ENCODE measurements around the gene OGFR.
"Not testable (repeated sequence)": the region's sequence is repeated elsewhere in the genome, so short reads cannot be mapped to it uniquely, and the experiment has no call there.

OGFR gene

GRCh38 chr20:62853304-62853703, 48.7 kb downstream of the OGFR start:
- not testable (repeated sequence) for ATAC-seq (replicated peaks); H3K9me3 Mint-ChIP-seq; H3K4me3 Mint-ChIP-seq; DNase-seq; H3K27ac Mint-ChIP-seq; H3K27me3 Mint-ChIP-seq
- Mint-ChIP-seq H3K4me1 (ENCODE audit: low read depth in 2 of 2) (peaks cover 6 to 16% of the 10 kb centered on the region in 2 donors), H3K36me3 (ENCODE audit: insufficient read depth) (peaks cover 11% of the 10 kb centered on the region)

DNA sequence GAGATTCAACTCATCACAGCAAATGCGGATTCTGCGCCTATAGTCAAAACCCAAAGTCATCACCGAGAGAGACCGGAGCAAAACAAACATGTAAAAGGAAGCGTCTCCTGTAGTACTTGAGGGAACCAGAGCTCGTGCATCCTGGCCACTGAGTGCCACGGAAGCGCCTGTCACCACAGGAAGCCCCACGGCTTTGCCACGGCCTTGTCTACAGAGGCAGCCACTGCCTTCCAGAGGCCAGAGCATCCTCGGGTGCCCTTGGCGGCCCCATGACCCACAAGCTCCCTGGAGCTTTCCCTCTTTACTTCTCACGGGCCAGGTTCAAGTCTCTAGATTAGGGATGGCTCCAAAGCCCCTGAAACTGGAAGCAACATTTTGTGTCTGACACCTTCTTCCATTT, 49.5 kb downstream of the OGFR start:
- H3K27ac Mint-ChIP-seq, result no peak overlapping the region
- H3K36me3 Mint-ChIP-seq (ENCODE audit: insufficient read depth), result peaks cover 11% of the 10 kb centered on the region
- H3K4me3 Mint-ChIP-seq, result no peak overlapping the region
- peaks cover 8 to 14% of the 10 kb centered on the region in 2 donors for H3K4me1 Mint-ChIP-seq (ENCODE audit: low read depth in 2 of 2)
- no peaks in the 10 kb centered on the region for H3K27me3 Mint-ChIP-seq
- DNase-seq (no peak), ATAC-seq (replicated peaks) (no peak)
- H3K9me3 Mint-ChIP-seq, result no peaks in the 10 kb centered on the region

DNA sequence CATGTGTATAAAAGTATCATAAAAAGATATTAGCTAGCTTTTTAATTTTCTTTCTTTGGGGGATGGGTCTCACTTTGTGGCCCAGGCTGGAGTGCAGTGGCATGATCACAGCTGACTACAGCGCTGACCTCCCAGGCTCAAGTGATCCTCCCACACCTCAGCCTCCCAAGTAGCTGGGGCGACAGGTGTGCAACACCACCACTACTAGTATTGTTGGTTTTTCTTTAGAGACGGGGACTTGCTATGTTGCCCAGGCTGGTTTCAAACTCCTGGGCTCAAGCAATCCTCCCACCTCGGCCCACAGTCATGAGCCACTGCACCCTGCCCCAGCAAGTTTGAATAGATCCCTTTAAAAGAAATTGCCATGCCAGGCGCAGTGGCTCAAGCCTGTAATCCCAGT, 50.5 kb downstream of the OGFR start:
- no peaks in the 10 kb centered on the region for H3K9me3 Mint-ChIP-seq
- no peak overlapping the region for H3K27ac Mint-ChIP-seq
- H3K27me3 Mint-ChIP-seq, result no peaks in the 10 kb centered on the region

DNA sequence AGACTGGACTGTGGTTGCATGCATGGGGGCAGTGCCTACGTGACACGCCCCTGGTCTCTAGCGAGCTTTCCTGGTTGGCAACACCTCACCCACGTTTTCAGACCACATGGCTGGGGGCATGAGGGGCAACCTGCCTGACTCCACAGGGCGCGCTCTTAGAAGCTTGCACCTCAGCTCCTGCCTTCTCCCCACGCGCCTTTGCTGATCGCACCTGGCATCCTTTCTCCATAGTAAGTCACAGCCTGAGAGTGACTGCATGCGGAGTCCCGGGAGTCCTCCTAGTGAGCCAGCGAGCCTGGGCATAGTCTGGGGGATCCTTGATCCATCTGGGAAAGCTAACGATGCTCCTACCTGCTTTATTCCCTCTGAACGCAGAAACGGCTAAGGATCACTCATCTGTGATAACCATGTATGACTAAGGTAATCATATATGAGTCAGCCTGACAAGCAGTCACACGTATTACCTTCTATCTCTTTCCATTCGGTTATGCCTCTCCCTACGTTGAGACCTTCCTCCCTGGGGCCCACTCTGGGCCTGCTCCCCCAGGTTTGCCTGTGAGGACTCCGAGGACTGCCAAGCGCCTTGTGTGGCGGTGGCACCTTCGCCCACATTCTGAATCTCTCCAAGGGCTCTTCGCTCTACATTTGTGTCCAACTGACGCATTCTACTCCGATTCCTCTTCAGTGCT, 52.4 kb downstream of the OGFR start:
- ATAC-seq (replicated peaks), result no peak
- DNase-seq, result no peak
- Mint-ChIP-seq H3K36me3 (ENCODE audit: insufficient read depth) (peaks cover 21% of the 10 kb centered on the region), H3K27ac (no peak overlapping the region), H3K9me3 (no peaks in the 10 kb centered on the region), H3K4me1 (ENCODE audit: low read depth in 2 of 2) (peaks cover 12 to 14% of the 10 kb centered on the region in 2 donors), H3K4me3 (no peak overlapping the region), H3K27me3 (no peaks in the 10 kb centered on the region)

More for the DNA sequence above, 50.5 kb downstream of the OGFR start:
- Mint-ChIP-seq H3K36me3 (ENCODE audit: insufficient read depth) (peaks cover 13% of the 10 kb centered on the region), H3K4me3 (no peak overlapping the region), H3K4me1 (ENCODE audit: low read depth in 2 of 2) (peaks cover 9 to 15% of the 10 kb centered on the region in 2 donors)
- ATAC-seq (replicated peaks) (no peak), DNase-seq (no peak)

DNA sequence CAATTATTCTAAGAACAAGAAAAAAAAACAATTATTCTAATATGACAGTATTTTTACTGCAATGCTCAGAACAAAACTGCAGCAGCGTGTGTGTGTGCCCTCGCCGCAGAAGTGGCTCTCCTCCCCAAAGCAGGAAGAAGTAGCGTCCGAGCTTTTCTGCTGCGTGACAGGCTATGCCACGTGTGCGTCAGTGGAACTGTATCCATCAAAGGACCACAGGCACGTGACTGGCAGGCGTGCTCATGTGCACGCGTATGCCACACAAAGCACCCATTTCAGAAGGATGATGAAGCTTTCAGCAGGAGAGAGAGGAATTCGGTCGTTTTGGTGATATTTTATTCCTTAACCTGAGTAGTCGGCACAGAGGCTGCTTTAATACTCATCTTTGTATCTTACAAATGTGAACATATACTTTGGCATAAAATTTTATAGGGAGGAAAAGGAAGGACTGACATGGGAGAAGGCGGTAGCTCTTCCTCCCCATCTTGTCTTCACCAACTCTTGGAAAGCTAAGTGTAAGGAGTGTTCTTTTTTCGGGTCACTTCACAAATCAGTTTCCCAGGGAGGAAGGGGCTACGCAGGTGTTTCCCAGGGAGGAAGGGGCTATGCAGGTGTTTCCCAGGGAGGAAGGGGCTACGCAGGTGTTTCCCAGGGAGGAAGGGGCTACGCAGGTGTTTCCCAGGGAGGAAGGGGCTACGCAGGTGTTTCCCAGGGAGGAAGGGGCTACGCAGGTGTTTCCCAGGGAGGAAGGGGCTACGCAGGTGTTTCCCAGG, 53.6 kb downstream of the OGFR start:
- Mint-ChIP-seq H3K27me3 (no peaks in the 10 kb centered on the region), H3K27ac (no peak overlapping the region), H3K4me1 (ENCODE audit: low read depth in 2 of 2) (peaks cover 9 to 14% of the 10 kb centered on the region in 2 donors), H3K9me3 (no peaks in the 10 kb centered on the region), H3K36me3 (ENCODE audit: insufficient read depth) (peaks cover 21% of the 10 kb centered on the region), H3K4me3 (peak overlapping the region in 1 of 2 donors; percentile 55)
- no peak for ATAC-seq (replicated peaks)
- DNase-seq, result no peak

GRCh38 chr20:62859721-62860120, 55.1 kb downstream of the OGFR start:
- H3K27me3 Mint-ChIP-seq, result no peaks in the 10 kb centered on the region
- H3K4me3 Mint-ChIP-seq, result peak overlapping the region; percentile 53 to 68
- peaks cover 9 to 14% of the 10 kb centered on the region in 2 donors for H3K4me1 Mint-ChIP-seq (ENCODE audit: low read depth in 2 of 2)
- DNase-seq (no peak), ATAC-seq (replicated peaks) (no peak)
- H3K27ac Mint-ChIP-seq, result no peak overlapping the region
- H3K9me3 Mint-ChIP-seq, result no peaks in the 10 kb centered on the region
- H3K36me3 Mint-ChIP-seq (ENCODE audit: insufficient read depth), result peaks cover 21% of the 10 kb centered on the region

DNA sequence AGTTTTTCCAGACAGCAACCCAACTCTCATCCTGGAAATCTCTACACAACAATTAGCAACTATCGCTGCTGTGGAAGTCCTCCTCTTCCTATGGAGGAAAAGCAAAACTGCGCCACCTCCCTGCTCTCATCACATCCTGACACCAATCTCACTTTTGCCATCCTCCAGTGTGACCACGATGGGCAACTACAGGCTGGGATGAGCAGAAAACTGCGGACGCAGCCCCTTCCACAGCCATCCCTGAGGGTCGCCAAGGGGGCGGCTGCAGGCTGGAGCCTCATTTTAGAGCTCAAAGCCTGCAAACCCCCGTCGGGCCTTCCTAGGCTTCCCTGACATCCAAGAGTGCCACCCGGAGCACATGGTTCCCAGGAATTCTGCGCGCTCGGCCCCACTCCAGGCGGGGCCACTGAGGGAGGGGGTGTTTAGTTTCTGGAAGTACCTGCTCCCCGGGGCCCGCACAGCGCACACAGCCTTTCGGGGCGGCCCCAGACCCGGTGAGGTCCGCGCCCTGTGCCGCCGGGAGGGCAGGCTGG, 55.8 kb downstream of the OGFR start:
- DNase-seq (no peak), ATAC-seq (replicated peaks) (no peak)
- peaks cover 21% of the 10 kb centered on the region for H3K36me3 Mint-ChIP-seq (ENCODE audit: insufficient read depth)
- peaks cover 9 to 14% of the 10 kb centered on the region in 2 donors for H3K4me1 Mint-ChIP-seq (ENCODE audit: low read depth in 2 of 2)
- peak overlapping the region in 1 of 2 donors; percentile 49 for H3K27ac Mint-ChIP-seq
- H3K4me3 Mint-ChIP-seq, result peak overlapping the region; percentile 53 to 68
- no peaks in the 10 kb centered on the region for H3K27me3 Mint-ChIP-seq
- H3K9me3 Mint-ChIP-seq, result no peaks in the 10 kb centered on the region

- ATAC-seq (replicated peaks) (peak; percentile 55), DNase-seq (peak; percentile 29 to 50 (median 49))
- Mint-ChIP-seq H3K36me3 (ENCODE audit: insufficient read depth) (peaks cover 17% of the 10 kb centered on the region), H3K27me3 (no peaks in the 10 kb centered on the region), H3K4me3 (no peak overlapping the region), H3K27ac (no peak overlapping the region), H3K9me3 (no peaks in the 10 kb centered on the region), H3K4me1 (ENCODE audit: low read depth in 2 of 2) (peaks cover 9 to 14% of the 10 kb centered on the region in 2 donors)
Measured at GRCh38 chr20:62860924-62861691, 56.5 kb downstream of the OGFR start.

GRCh38 chr20:62861726-62862336, 57.2 kb downstream of the OGFR start, which contains the start of gene TCFL5:
Gene TCFL5, minus strand, starts transcription at chr20:62861822. Its CDS starts 152 bp downstream, at chr20:62861670.
- Mint-ChIP-seq H3K36me3 (ENCODE audit: insufficient read depth) (peaks cover 16% of the 10 kb centered on the region), H3K4me3 (peak within 1 kb of the TSS; percentile 53 to 68), H3K4me1 (ENCODE audit: low read depth in 2 of 2) (peaks cover 9 to 14% of the 10 kb centered on the region in 2 donors), H3K9me3 (no peaks in the 10 kb centered on the region), H3K27ac (peak within 1 kb of the TSS; percentile 16 to 49), H3K27me3 (no peaks in the 10 kb centered on the region)
- DNase-seq, result peak; percentile 92 to 98 (median 97)
- ATAC-seq (replicated peaks), result peak; percentile 82
